ENCODE data around the gene GUCY1A1.

GUCY1A1 gene

DNA sequence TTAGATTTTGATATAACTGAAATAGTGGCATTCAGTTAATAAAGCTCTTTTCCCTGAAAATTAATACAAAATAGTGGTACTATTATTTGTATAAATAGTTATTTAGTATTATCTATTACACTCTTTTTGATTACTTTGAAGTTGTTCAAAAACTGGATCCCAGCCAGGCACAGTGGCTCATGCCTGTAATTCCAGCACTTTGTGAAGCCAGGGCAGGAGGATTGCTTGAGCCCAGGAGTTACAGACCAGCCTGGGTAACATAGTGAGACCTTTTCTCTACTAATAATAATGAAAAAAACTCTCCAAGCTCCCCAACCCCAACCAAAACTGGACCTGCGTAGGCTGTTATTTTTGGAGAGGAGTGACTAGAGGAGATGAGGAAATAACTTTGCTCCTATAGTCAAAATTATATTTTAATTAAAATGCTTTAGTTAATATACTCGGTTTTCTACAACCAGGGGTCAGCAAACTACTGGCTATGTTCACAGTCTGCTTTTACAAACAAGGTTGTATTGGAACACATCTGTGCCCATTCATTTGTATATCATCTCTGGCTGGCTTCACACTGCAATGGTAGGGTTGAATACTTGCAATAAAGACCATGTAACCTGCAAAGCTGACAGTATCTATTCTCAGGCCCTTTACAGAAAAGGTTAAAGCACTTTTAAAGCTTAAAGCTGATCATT, 27.6 kb downstream of the GUCY1A1 start:
- no peak for DNase-seq

DNA sequence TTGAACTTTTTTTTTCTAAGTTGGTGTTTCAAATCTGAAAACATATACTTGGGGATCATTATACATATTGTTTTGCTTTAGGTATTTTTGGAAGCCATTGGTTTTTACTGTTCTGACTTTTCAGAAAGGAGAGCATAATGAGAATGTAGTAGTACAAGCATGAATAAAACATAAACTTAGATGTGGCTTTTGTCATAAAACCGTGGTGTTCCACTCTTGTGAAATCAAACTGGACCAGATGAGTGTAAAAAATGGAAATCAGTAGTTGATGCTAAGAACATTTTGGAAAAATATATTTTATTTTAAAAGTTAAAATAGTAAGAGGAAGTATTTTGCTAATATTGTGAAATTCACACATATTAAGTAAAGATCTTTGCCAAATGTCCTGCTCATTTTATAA, 29.6 kb downstream of the GUCY1A1 start:
- no peak for DNase-seq

DNA sequence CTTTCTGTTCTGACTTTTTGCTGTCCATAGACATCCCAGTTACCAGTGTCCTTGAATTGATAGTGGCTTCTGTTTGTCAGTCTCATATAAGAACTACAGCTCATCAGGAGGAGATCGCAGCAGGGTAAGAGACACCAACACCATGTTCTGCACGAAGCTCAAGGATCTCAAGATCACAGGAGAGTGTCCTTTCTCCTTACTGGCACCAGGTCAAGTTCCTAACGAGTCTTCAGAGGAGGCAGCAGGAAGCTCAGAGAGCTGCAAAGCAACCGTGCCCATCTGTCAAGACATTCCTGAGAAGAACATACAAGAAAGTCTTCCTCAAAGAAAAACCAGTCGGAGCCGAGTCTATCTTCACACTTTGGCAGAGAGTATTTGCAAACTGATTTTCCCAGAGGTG, 30.1 kb downstream of the GUCY1A1 start:
- no peak for DNase-seq

DNA sequence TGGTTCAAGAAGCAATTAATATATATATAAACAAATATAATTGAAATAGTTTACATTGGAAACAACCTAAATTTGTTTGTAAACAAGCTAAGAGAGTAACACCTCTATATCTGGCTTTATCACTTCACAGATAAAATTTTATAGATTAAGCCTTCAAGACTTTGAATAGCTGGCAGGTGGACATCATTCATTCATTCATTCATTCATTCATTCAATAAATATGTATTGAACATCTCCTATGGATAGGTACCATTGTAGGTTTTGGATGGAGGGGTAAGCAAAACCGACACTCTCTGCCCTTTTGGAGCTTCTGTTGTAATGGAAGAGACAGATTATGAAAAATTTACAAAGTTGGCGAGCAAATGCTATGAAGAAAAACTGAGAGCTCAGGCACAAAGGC, 35.2 kb downstream of the GUCY1A1 start:
- DNase-seq: no peak

DNA sequence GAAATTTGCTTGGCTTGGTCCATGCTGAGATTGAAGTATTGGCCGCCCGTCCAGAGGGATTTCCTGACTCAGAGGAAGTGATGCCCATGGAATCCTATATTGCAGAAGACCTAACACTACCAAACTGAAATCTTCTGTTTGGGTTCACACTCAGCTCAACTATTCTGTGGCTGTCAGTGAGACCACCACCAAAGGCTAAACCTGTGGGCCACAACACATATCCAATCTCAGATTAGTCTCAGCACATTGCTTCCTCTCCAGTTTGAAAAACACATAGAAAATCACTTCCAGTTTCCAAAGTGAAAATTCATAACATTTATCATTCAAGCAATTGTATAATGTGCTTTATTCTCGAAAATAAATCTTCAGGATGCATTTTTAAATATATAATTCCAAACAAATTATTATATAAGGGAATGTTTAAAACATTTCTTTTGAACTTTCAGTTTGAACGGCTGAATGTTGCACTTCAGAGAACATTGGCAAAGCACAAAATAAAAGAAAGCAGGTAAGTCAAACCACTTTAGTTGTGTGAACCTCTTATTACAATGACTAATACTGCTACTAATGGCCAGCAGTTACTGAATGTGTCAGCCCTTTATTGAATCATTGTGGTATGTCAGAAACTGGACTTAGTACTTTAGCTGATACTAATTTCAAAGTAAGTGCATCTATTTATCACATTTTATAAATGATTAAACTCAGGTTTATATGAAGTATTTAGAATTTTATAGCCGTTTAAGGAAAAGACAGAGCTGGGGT, 37.0 kb downstream of the GUCY1A1 start:
- DNase-seq: no peak

DNA sequence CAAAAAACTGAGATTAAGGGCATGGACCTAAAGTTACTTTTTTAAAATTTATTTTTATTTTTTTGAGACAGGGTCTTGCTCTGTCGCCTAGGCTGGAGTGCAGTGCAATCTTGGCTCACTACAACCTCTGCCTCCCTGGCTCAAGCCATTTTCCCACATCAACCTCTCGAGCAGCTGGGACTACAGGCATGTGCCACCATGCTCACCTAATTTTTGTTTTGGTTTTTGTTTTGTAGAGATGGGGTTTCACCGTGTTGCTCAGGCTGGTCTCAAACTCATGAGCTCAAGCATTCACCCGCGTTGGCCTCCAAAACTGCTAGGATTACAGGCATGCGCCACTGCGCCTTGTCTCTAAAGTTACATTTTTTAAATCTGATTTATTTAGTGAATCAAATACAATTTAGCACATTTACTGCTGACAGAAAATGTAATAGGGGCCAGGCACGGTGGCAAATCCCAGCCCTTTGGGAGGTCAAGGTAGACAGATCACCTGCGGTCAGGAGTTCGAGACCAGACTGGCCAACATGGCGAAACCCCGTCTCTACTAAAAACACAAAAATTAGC, 38.3 kb downstream of the GUCY1A1 start:
- no peak for DNase-seq

DNA sequence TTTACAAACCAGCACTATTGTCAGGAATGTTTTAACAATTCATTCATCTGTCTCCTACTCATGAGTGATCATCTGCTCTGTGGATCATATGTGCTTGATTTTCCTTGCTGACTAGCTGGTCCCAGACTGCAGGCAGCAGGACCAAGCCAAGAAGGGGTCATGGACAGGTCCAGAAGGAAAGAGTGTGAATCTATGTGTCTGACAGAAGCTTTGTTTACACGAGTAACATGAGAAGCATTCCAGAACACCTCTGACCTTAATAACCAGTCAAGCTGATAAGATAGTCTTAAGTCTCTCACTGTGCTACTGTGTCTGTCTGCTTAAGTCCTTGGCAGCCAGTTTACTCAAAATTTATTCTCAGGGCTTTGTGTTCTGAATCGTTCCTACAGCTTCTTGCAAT, 39.0 kb downstream of the GUCY1A1 start:
- DNase-seq: no peak

DNA sequence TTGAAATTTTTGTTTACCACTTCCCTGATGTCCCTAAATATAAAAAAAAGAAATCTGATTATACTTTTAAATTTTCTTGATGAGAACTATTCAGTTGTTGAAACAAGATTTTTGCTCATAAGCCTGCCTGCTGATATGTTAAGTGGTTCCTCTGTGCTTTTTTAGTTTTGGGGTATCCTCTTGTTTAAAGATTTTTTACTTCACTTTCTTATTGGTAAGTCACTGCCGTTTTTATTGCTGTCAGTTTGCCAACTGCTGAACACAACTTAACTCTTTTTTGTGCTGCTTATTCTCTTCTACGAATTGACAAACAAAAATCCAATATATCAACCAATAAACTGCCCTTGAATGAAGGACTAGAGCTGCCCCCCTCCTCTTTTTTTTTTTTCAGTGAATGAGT, 39.5 kb downstream of the GUCY1A1 start:
- DNase-seq: no peak

DNA sequence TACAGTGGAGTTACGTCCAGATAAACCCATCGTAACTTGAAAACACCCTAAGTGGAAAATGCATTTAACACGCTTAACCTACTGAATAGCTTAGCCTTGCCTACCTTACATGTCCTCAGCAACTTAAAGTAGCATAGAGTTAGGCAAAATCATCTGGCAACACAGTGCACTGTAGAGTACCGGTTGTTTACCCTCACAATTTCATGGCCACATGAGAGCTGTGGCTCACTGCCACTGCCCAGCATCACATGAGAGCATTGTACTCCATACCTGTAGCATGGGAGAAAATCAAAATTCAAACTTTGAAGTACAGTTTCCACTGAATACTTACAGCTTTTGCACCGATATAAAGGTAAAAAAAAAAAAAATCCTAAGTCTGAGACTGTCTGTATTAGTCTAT, 40.6 kb downstream of the GUCY1A1 start:
- no peak for DNase-seq

DNA sequence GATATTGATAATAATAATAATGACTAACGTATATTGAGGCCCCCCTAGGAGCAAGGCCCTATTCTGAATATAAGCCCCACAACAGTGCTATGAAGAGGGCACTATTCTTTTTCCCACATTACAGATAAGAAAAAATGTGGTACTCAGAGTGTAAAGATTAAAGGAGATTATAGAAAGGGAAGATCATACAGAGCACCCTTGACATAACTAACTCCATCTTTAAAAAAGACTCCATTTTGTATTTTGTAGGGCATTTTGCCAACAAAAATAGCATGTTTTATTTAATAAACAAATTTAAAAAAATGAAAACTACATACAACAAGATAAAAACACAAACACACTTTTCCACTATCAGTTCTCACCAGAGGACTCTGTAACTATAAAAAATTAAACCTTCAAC, 42.1 kb downstream of the GUCY1A1 start:
- no peak for DNase-seq

DNA sequence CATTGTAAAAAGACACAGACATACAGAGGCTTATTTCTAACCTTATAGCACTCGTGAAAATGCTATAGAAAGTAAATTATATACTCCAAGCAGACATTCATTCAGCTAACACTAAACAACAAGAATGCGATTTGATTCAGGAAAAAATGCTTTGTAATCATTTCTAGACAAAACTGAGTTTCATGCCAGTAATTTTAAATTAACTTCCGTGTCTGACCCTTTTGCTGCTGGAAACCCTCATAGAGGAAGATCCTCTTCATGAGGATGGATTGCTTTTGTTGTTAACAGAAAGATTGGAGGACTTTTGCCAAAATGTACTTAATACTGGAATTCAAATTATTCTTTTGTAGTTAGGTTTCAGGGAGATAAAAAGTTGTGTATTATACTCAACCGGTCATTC, 43.3 kb downstream of the GUCY1A1 start:
- DNase-seq: no peak

DNA sequence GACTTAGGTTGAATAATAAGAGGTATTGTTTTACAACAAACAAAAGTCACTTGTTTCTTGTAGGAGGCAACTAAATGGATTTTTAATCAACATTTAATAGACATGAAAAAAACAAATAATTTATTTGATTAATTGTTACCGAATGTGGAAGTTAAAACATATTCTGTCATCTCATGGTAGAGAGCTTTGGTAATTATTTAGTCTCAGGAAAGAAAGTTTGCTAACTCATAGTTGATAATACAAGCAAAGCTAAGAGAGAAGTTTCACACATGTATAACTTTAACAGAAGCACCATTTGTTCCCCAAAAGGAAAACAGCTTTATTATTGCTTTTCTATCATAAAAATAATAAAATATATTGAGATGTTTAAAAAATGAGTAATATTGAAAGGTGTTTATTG, 44.9 kb downstream of the GUCY1A1 start:
- no peak for DNase-seq

DNA sequence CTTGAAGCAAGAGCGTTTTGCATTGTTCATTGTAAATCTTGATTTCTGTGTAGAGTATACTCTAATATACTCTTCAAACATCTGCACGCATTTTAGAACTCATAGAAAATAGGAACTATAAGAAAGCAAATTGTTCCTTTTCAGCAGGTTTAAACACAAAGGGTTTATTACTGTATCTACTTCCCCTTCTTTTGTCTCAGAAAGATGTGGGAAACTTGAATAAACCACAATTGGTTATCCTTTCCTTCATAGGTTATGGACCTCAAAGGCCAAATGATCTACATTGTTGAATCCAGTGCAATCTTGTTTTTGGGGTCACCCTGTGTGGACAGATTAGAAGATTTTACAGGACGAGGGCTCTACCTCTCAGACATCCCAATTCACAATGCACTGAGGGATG, 46.2 kb downstream of the GUCY1A1 start:
- no peak for DNase-seq

DNA sequence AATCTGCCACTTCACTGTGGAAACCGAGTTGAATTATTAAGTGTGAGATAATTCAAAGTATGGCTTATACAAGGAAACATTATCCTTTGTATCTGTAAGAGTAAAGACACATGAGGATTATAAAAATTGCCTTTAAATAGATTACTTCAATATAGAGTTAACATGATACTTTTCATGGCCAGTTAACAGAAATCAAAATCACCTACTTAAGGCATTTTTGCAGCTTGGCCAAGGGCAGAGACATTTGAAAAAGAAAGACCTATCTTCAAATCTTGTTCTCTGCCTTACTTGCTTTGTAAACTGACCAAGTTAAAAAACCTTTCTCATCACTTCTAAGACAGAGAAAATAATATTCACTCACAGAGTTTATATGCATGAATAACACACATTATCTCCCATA, 47.3 kb downstream of the GUCY1A1 start:
- DNase-seq: no peak

DNA sequence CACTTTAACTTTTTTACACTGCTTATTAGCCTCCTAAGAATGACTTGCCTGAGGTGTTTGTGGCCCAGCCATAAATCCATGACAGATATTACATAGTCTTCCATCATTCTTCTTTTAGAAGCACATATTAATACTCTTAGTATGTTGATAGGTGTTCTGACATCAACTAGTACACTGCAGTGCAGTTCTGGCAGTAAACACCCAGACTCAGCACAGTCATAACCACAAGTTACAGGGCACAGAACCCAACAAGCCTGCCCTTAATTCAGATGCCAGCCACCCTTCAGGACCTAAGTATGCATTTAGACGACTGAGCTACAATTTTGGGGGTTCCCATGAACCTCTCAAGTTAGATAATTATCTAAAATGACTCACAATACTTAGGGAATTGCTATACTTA, 55.7 kb downstream of the GUCY1A1 start:
- DNase-seq: no peak

DNA sequence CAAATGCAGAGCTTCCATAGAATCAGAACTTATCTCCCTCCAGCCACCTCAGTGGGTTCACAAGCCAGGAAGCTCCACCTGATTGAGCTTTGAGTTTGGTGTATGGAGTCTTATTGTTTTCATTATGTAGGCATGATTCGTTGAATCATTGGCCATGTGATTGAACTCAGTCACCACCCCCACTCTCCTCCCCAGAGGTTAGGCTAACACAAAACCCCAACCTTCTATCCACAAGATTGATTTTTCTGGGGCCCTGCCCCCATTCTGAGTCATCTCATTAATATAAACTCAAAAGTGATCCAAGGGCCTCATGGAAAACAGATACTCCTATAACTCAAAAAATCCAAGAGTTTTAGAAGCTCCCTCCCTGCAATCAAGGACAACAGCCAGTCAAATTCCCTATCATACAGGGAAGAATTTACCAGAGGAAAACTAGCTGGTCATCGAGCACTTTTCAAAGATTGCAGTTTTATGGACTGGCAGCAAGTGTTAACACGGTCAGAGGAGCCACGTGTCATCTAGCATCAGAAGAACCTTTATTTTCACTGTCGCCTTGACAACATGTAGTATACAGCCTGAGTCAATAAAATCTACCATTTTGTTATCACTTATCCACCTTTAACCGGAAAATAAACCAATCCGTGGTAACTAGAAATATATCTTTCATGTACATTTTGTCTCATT, 56.3 kb downstream of the GUCY1A1 start:
- no peak for DNase-seq

DNA sequence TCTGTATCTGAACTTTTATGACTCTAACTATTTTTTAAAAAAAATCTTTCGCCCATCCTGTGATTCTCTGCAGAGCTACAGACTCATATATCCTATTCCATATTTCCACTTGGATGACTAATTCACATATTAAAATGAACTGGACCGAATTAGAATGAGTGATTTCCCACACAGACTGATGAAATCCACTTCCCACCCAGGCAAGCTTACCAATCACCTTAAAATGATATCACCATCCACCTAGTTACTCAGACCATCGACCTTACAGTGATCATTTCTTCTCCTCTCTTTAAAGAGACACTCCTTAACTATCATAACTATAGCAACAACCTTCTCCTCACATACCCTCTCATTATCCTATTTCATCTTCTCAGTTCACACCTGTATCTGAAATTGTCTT, 58.1 kb downstream of the GUCY1A1 start:
- DNase-seq: no peak

DNA sequence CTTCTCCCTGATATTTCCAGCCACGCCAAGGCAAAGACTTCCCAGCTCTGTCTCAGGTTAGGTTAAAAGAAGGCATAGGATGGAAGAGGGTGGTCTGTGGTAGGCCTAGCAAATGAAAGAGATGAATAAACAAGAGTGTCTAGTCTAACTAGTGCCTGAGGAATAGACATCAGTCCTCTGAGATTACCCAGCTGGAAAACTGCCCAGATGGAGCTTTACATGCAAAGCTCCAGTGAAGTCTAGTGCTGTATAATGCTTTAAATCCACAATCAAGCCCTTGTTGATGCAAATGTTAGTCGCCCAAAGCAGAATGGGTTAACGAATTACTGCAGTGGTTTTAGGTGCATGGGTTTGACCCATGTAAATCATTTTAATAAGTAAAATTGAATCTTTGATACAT, 67.4 kb downstream of the GUCY1A1 start:
- DNase-seq: no peak

DNA sequence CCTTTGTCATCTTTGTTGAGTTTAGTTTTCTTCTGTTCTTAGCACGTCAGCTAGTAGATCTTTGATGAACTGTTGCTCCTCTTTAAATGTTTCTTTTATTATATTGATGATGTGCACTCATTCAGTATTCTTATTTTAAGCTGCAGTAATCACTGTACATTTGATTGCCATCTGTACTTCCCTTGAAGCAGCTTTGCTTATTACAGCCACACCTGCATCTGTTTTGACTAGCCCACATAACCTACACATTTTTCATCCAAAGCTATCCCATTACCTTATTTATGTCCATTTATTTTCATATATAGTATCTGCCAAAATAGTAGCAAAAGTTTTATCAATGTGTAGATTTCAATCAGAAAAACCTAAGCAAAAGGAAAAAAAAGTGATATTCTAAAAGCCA, 68.3 kb downstream of the GUCY1A1 start:
- no peak for DNase-seq

DNA sequence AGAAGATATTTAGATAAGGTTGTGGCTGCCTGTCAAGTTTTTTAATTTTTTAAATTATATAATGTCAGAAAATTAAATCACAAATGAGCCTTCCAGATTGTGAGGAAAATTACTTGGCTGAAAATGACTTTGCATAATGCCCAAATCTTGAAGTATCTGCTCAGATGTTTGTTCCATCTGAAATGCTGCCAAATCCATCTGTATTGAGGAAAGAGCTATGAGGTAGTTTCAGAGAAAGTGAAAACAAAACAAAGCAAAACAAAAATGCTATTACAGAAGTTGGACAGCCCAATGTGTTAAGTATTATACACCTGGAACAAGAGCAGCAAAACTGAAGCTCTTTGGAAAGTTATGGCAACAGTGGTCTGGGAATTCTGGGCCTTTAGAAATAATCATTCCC, 68.8 kb downstream of the GUCY1A1 start:
- no peak for DNase-seq

DNA sequence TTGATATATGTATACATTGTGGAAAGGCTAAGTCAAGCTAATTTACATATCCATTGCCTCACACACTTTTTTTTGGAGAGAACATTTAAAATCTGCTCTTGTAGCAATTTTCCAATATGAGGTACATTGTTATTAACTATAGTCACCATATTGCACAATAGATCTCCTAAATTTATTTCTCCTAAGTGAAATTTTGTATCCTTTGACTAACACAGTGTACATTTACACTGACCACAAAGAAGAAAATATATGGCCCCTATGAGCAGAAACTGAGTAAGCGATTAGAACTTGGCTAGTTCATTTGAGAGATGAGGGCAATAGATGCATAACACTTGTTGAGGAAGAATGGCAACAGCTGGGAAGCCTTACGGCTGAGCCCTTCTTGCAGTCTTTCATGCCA, 71.9 kb downstream of the GUCY1A1 start:
- no peak for DNase-seq

DNA sequence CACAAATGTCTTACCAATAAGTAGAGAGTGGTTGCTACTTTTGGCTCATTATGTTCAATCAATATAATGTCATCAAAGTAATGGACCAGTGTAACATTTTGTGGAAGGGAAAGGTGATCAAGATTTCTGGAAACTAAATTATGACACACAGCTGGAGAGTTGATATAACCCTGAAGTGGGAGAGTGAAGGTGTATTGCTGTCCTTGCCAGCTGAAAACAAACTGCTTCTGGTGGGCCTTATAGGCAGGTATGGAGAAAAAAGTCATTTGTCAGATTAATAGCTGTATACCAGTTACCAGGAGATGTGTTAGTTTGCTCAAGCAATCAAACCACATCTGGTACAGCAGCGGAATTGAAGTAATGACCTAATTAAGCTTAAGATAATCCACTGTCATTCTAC, 74.9 kb downstream of the GUCY1A1 start:
- no peak for DNase-seq

DNA sequence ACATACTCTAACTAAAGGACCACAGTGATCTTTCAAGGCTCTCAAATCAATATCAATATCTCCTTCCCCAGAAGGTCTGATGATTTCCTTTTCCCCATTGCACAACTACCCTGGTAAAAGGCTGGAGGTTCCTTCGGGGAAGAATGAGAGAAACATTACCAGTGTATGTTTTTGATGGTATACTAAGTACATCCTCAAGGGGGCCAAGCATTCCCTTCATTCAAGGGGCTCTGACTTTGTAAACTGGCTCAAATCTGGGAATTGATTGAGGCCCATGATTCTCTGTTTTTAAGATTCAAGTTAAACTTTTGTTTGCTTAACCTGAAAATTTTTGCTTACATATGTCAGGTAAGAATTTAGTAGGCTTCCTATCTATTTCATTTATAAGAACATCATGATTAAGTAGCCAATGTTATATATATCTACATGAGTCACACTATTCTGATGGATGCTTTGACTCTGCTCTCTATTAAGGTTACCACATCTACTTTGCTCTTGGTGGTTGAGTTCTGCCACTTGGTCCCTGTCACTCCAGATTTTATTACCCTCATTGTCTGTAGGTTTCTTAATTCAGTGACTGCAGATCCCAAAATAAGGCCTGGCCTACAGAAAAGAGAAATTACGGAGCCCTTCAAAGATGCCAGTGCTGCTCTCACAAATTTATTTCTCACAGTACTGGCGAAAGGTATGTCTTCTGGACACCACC, 75.8 kb downstream of the GUCY1A1 start:
- no peak for DNase-seq
